H9 (cell line): Measurements from ENCODE around the gene THSD4. TPM values are rescaled to one million over a fixed set of nuclear protein-coding genes. Genes with fewer than 3 reads are reported as not detected.

ENCODE experiments used
- DNase-seq: peaks from one replicate; pipeline ENCODE4 v3.0.0-alpha.2; 2017
- H2AFZ ChIP-seq: one replicate; pipeline ENCODE4 v1.6.1; 2013; ENCODE audit warnings: mild to moderate bottlenecking, low read length, control low read depth, moderate library complexity
- H2AK5ac ChIP-seq: 2 replicates; pipeline ENCODE4 v1.6.1; 2013; ENCODE audit warnings: low read length, control low read depth, mixed read lengths; ENCODE audit not compliant: insufficient read length
- H2BK120ac ChIP-seq: one replicate; pipeline ENCODE4 v1.6.1; 2013; ENCODE audit warnings: low read depth, mild to moderate bottlenecking, low read length, control low read depth, inconsistent platforms; ENCODE audit not compliant: poor library complexity, severe bottlenecking
- H2BK12ac ChIP-seq: 2 replicates; pipeline ENCODE4 v1.6.1; 2013; ENCODE audit warnings: low read length, control low read depth, mixed read lengths, low read depth; ENCODE audit not compliant: insufficient read length
- H2BK15ac ChIP-seq: 2 replicates; pipeline ENCODE4 v1.6.1; 2013; ENCODE audit warnings: low read depth, low read length, control low read depth
- H2BK20ac ChIP-seq: one replicate; pipeline ENCODE4 v1.6.1; 2013; ENCODE audit warnings: low read depth, mild to moderate bottlenecking, low read length, control low read depth, inconsistent platforms; ENCODE audit not compliant: poor library complexity, severe bottlenecking
- H2BK5ac ChIP-seq: 2 replicates; pipeline ENCODE4 v1.6.1; 2013; ENCODE audit warnings: low read length, control low read depth, mixed read lengths; ENCODE audit not compliant: insufficient read length
- H3K14ac ChIP-seq: 2 replicates; pipeline ENCODE4 v1.6.1; 2013; ENCODE audit warnings: low read length, control low read depth; ENCODE audit not compliant: insufficient read depth
- H3K18ac ChIP-seq: 2 replicates; pipeline ENCODE4 v1.6.1; 2013; ENCODE audit warnings: low read depth, mild to moderate bottlenecking, mixed read lengths, low read length, control low read depth; ENCODE audit not compliant: insufficient read length
- H3K23ac ChIP-seq: 2 replicates; pipeline ENCODE4 v1.6.1; 2013; ENCODE audit warnings: low read length, control low read depth, mixed read lengths, low read depth; ENCODE audit not compliant: insufficient read length
- H3K23me2 ChIP-seq: 2 replicates; pipeline ENCODE4 v1.6.1; 2013; ENCODE audit warnings: low read depth, mild to moderate bottlenecking, mixed read lengths, low read length, control low read depth; ENCODE audit not compliant: insufficient read length, poor library complexity, severe bottlenecking
- H3K27ac ChIP-seq: 2 replicates; pipeline ENCODE4 v1.5.1; 2013; ENCODE audit warnings: low read length, control low read depth, mixed read lengths, low read depth; ENCODE audit not compliant: insufficient read length
- H3K27me3 ChIP-seq: 2 replicates; pipeline ENCODE4 v1.6.1; 2013; ENCODE audit warnings: low read length, control low read depth, inconsistent platforms; ENCODE audit not compliant: insufficient read depth
- H3K4ac ChIP-seq: 2 replicates; pipeline ENCODE4 v1.6.1; 2013; ENCODE audit warnings: low read depth, mild to moderate bottlenecking, control low read depth, inconsistent platforms, low read length, moderate library complexity
- H3K4me1 ChIP-seq: 2 replicates; pipeline ENCODE4 v1.6.1; 2013; ENCODE audit warnings: low read length, control low read depth, inconsistent platforms; ENCODE audit not compliant: insufficient read depth
- H3K4me2 ChIP-seq: 2 replicates; pipeline ENCODE4 v1.6.1; 2013; ENCODE audit warnings: low read length, control low read depth, mixed read lengths; ENCODE audit not compliant: insufficient read length, insufficient read depth
- H3K56ac ChIP-seq: 2 replicates; pipeline ENCODE4 v1.6.1; 2013; ENCODE audit warnings: low read depth, mild to moderate bottlenecking, mixed read lengths, low read length, control low read depth; ENCODE audit not compliant: insufficient read length
- H3K79me1 ChIP-seq: 2 replicates; pipeline ENCODE4 v1.6.1; 2013; ENCODE audit warnings: low read depth, mild to moderate bottlenecking, moderate library complexity, low read length, control low read depth, inconsistent platforms; ENCODE audit not compliant: insufficient read depth, poor library complexity, severe bottlenecking
- H3K79me2 ChIP-seq: 2 replicates; pipeline ENCODE4 v1.6.1; 2013; ENCODE audit warnings: low read length, control low read depth, inconsistent platforms; ENCODE audit not compliant: insufficient read depth
- H3K9ac ChIP-seq: 2 replicates; pipeline ENCODE4 v1.6.1; 2013; ENCODE audit warnings: low read length, control low read depth, mixed read lengths; ENCODE audit not compliant: insufficient read length; ENCODE audit errors: extremely low read depth
- H3K9me3 ChIP-seq: one replicate; pipeline ENCODE4 v1.6.1; 2013; ENCODE audit warnings: low read depth, low read length, inconsistent platforms; ENCODE audit not compliant: control insufficient read depth
- H3T11ph ChIP-seq: one replicate; pipeline ENCODE4 v1.6.1; 2013; ENCODE audit warnings: mild to moderate bottlenecking, low read length, control low read depth, inconsistent platforms
- H4K20me1 ChIP-seq: one replicate; pipeline ENCODE4 v1.6.1; 2013; ENCODE audit not compliant: control insufficient read depth, insufficient read length, insufficient read depth
- H4K5ac ChIP-seq: 2 replicates; pipeline ENCODE4 v1.6.1; 2013; ENCODE audit warnings: low read depth, mild to moderate bottlenecking, mixed read lengths, low read length, control low read depth; ENCODE audit not compliant: insufficient read length
- H4K8ac ChIP-seq: replicated peaks from 2 replicates; pipeline ENCODE4 v1.6.1; 2013; ENCODE audit warnings: low read length, control low read depth, mixed read lengths, low read depth; ENCODE audit not compliant: insufficient read length
- H4K91ac ChIP-seq: 2 replicates; pipeline ENCODE4 v1.6.1; 2013; ENCODE audit warnings: low read depth, mild to moderate bottlenecking, moderate library complexity, mixed read lengths, low read length, control low read depth; ENCODE audit not compliant: insufficient read length
- H3K27ac Mint-ChIP-seq, 3 experiments: 2 replicates in 2 of 3; 3 replicates in 1 of 3; pipeline ENCODE4 v1.8.0; 2020 to 2021; ENCODE audit warnings: mixed read lengths in 3 of 3, mild to moderate bottlenecking in 1 of 3, moderate library complexity in 1 of 3
- H3K27me3 Mint-ChIP-seq: 2 replicates; pipeline ENCODE4 v1.8.0; 2021; ENCODE audit warnings: low read depth, mild to moderate bottlenecking, moderate library complexity, mixed read lengths
- H3K36me3 Mint-ChIP-seq, 3 experiments: 2 replicates in 2 of 3; 3 replicates in 1 of 3; pipeline ENCODE4 v1.8.0; 2020 to 2021; ENCODE audit warnings: low read depth in 3 of 3, mixed read lengths in 3 of 3; ENCODE audit not compliant: insufficient read depth in 1 of 3
- H3K4me1 Mint-ChIP-seq, 2 experiments: 2 replicates each; pipeline ENCODE4 v1.8.0; 2020; ENCODE audit warnings: mixed read lengths in 2 of 2
- H3K4me3 Mint-ChIP-seq, 2 experiments: 2 replicates in 1 of 2; 3 replicates in 1 of 2; pipeline ENCODE4 v1.8.0; 2020 to 2021; ENCODE audit warnings: mild to moderate bottlenecking in 2 of 2, mixed read lengths in 2 of 2, moderate library complexity in 1 of 2
- H3K9me3 Mint-ChIP-seq, 2 experiments: 2 replicates in 1 of 2; 3 replicates in 1 of 2; pipeline ENCODE4 v1.8.0; 2020; ENCODE audit warnings: mild to moderate bottlenecking in 2 of 2, mixed read lengths in 2 of 2, moderate library complexity in 1 of 2
- WGBS: extraction: QIAGEN DNeasy Blood & Tissue Kit; methylation state at CpG from one replicate; pipeline ENCODE4 v1.1.7; 2013; ENCODE audit warnings: missing lambda C conversion rate, low lambda C conversion rate, mixed read lengths; ENCODE audit not compliant: insufficient read length; ENCODE audit errors: extremely low coverage; 5-methylcytosine and 5-hydroxymethylcytosine counted together
- total RNA-seq: library from RNA; stranded (reverse); gene quantifications from 2 replicates; pipeline ENCODE4 v1.2.1, GENCODE V29; 2021
- TF ChIP-seq, protein P1 (sequence below): fragments of 200-600 bp; sonication (generic); conservative IDR thresholded peaks from 3 replicates; pipeline ENCODE4 v1.8.0; 2021; ENCODE audit warnings: antibody characterized with exemption, mild to moderate bottlenecking

THSD4 gene
- total RNA-seq, 1 experiment from 2014 or later: 5.5 TPM

DNA sequence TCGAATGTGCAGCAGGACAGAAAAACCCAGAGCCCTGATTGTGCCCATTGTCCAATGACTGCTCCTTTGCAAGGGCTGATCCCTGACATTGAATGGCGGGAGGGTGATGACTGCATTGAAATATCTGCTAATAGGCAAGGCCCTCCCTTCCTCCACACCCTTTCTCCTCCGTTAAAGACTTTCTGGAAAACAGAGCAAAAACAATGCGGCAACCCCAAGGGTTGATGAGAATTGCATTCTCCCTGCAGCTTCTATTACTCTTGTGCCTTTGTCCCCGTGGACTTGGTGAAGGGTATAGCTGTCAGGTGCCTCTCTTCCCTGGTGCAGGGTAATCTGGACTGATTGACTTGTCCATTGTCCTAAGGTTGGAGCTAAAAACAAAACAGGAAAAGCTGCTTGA lies 71.8 kb downstream of the THSD4 start:
- no peak overlapping the region for H3K4ac ChIP-seq
- Mint-ChIP-seq H3K27ac (no peak overlapping the region), H3K4me3 (no peak overlapping the region), H3K4me1 (peaks cover 4 to 9% of the 10 kb centered on the region in 2 experiments), H3K27me3 (no peaks in the 10 kb centered on the region), H3K9me3 (peaks cover 3% of the 10 kb centered on the region in 2 experiments; a peak in 2 of 5 replicates), H3K36me3 (peaks cover 0 to 9% (median 4%) of the 10 kb centered on the region in 3 experiments; a peak in 4 of 7 replicates)
- H4K20me1 ChIP-seq: no peaks in the 10 kb centered on the region
- no peak overlapping the region for H3K14ac ChIP-seq
- H3K23me2 ChIP-seq: no peaks in the 10 kb centered on the region
- H3K56ac ChIP-seq: no peak overlapping the region
- H3K4me2 ChIP-seq: no peak overlapping the region
- H2BK15ac ChIP-seq: no peak overlapping the region
- H2AFZ ChIP-seq: no peak overlapping the region
- H3K18ac ChIP-seq: no peak overlapping the region
- H3K27me3 ChIP-seq: no peaks in the 10 kb centered on the region
- H4K91ac ChIP-seq: no peak overlapping the region
- no CpG with 5 or more reads among the region's 5 CpGs for WGBS
- H3K27ac ChIP-seq: no peak overlapping the region
- no peak overlapping the region for H4K8ac ChIP-seq
- H3K9me3 ChIP-seq: no peaks in the 10 kb centered on the region
- no peaks in the 10 kb centered on the region for H3K79me1 ChIP-seq
- DNase-seq: no peak
- H2BK20ac ChIP-seq: no peak overlapping the region
- H3K79me2 ChIP-seq: no peaks in the 10 kb centered on the region
- H3K4me1 ChIP-seq: peaks cover 9% of the 10 kb centered on the region; the same call in 1 of the 2 replicates
- no peak overlapping the region for H2BK12ac ChIP-seq
- no peak overlapping the region for H2BK5ac ChIP-seq
- no peak overlapping the region for H4K5ac ChIP-seq
- H2AK5ac ChIP-seq: no peak overlapping the region
- H3K9ac ChIP-seq: no peak overlapping the region
- H2BK120ac ChIP-seq: no peak overlapping the region
- TF ChIP-seq, protein P1, sequence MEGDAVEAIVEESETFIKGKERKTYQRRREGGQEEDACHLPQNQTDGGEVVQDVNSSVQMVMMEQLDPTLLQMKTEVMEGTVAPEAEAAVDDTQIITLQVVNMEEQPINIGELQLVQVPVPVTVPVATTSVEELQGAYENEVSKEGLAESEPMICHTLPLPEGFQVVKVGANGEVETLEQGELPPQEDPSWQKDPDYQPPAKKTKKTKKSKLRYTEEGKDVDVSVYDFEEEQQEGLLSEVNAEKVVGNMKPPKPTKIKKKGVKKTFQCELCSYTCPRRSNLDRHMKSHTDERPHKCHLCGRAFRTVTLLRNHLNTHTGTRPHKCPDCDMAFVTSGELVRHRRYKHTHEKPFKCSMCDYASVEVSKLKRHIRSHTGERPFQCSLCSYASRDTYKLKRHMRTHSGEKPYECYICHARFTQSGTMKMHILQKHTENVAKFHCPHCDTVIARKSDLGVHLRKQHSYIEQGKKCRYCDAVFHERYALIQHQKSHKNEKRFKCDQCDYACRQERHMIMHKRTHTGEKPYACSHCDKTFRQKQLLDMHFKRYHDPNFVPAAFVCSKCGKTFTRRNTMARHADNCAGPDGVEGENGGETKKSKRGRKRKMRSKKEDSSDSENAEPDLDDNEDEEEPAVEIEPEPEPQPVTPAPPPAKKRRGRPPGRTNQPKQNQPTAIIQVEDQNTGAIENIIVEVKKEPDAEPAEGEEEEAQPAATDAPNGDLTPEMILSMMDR: no peak
- H3K23ac ChIP-seq: no peak overlapping the region
- no peak overlapping the region for H3T11ph ChIP-seq
